Loucy (cell line): ENCODE measurements around the gene CPA4.

Source experiments
- H2AFZ ChIP-seq: fragments of 200-600 bp; sonication (generic); 2 replicates; pipeline ENCODE4 v1.6.0; 2016; ENCODE audit warnings: antibody characterized with exemption, mild to moderate bottlenecking, low read length, moderate library complexity
- H3F3A ChIP-seq: fragments of 200-600 bp; 2 replicates; pipeline ENCODE4 v1.6.0; 2016; ENCODE audit warnings: antibody characterized with exemption, low read depth, mild to moderate bottlenecking
- H3K27me3 ChIP-seq: fragments of 200-600 bp; sonication (generic); 2 replicates; pipeline ENCODE4 v1.6.1; 2014; ENCODE audit warnings: low read length, mild to moderate bottlenecking; ENCODE audit not compliant: insufficient read depth, poor library complexity, severe bottlenecking
- H3K36me3 ChIP-seq: fragments of 200-600 bp; sonication (generic); 2 replicates; pipeline ENCODE4 v1.6.1; 2016; ENCODE audit warnings: low read length; ENCODE audit not compliant: insufficient read depth
- H3K4me1 ChIP-seq: fragments of 200-600 bp; sonication (generic); 2 replicates; pipeline ENCODE4 v1.5.1; 2014; ENCODE audit warnings: low read length, mild to moderate bottlenecking; ENCODE audit not compliant: insufficient read depth, poor library complexity, severe bottlenecking
- H3K4me2 ChIP-seq: fragments of 200-600 bp; sonication (generic); 2 replicates; pipeline ENCODE4 v1.6.0; 2014; ENCODE audit warnings: antibody characterized with exemption, low read length, low read depth, mild to moderate bottlenecking; ENCODE audit not compliant: poor library complexity, severe bottlenecking
- H3K4me3 ChIP-seq: fragments of 200-600 bp; sonication (generic); 2 replicates; pipeline ENCODE4 v1.5.1; 2014; ENCODE audit warnings: low read length, mild to moderate bottlenecking, mixed read lengths; ENCODE audit not compliant: poor library complexity, severe bottlenecking
- H3K79me2 ChIP-seq: fragments of 200-600 bp; sonication (generic); 2 replicates; pipeline ENCODE4 v1.6.1; 2014; ENCODE audit warnings: low read length; ENCODE audit not compliant: insufficient read depth
- H3K9ac ChIP-seq: fragments of 200-600 bp; sonication (generic); 2 replicates; pipeline ENCODE4 v1.6.0; 2014; ENCODE audit warnings: mild to moderate bottlenecking, low read depth, low read length, moderate library complexity; ENCODE audit not compliant: poor library complexity, severe bottlenecking
- H3K9me2 ChIP-seq: fragments of 200-600 bp; sonication (generic); replicated peaks from 2 replicates; pipeline ENCODE4 v1.6.1; 2016; ENCODE audit warnings: low read depth, low read length, mixed read lengths
- H3K9me3 ChIP-seq: fragments of 200-600 bp; sonication (generic); 2 replicates; pipeline ENCODE4 v1.6.1; 2014; ENCODE audit warnings: mild to moderate bottlenecking, antibody characterized with exemption, low read length, low read depth; ENCODE audit not compliant: insufficient read depth
- H4K20me1 ChIP-seq: fragments of 200-600 bp; sonication (generic); 2 replicates; pipeline ENCODE4 v1.6.0; 2014; ENCODE audit warnings: antibody characterized with exemption, low read length, mild to moderate bottlenecking; ENCODE audit not compliant: insufficient read depth, poor library complexity, severe bottlenecking
- EZH2phosphoT487 ChIP-seq: fragments of 200-600 bp; IDR thresholded peaks from 2 replicates; pipeline ENCODE4 v1.6.1; 2018; ENCODE audit warnings: antibody characterized with exemption, mild to moderate bottlenecking, moderate library complexity, borderline replicate concordance
- TF ChIP-seq, protein P1 (sequence below): fragments of 200-600 bp; sonication (generic); conservative IDR thresholded peaks from 2 replicates; pipeline ENCODE4 v1.5.1; 2014; ENCODE audit warnings: mild to moderate bottlenecking, antibody characterized with exemption, low read length

The CPA4 gene

GRCh38 chr7:130281260-130281659 lies 11.7 kb upstream of the CPA4 start:
- Histone ChIP-seq H3K4me1 (no peaks in the 10 kb centered on the region), H3K36me3 (no peaks in the 10 kb centered on the region), H3K4me2 (no peak overlapping the region), H3K4me3 (no peak overlapping the region), H3K27me3 (no peaks in the 10 kb centered on the region), H3K9me2 (no peaks in the 10 kb centered on the region), H3K9ac (no peak overlapping the region), H3K79me2 (no peaks in the 10 kb centered on the region), H2AFZ (no peak overlapping the region), H3F3A (no peaks in the 10 kb centered on the region), H4K20me1 (no peaks in the 10 kb centered on the region), H3K9me3 (no peaks in the 10 kb centered on the region)
- TF ChIP-seq, protein P1, sequence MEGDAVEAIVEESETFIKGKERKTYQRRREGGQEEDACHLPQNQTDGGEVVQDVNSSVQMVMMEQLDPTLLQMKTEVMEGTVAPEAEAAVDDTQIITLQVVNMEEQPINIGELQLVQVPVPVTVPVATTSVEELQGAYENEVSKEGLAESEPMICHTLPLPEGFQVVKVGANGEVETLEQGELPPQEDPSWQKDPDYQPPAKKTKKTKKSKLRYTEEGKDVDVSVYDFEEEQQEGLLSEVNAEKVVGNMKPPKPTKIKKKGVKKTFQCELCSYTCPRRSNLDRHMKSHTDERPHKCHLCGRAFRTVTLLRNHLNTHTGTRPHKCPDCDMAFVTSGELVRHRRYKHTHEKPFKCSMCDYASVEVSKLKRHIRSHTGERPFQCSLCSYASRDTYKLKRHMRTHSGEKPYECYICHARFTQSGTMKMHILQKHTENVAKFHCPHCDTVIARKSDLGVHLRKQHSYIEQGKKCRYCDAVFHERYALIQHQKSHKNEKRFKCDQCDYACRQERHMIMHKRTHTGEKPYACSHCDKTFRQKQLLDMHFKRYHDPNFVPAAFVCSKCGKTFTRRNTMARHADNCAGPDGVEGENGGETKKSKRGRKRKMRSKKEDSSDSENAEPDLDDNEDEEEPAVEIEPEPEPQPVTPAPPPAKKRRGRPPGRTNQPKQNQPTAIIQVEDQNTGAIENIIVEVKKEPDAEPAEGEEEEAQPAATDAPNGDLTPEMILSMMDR = no peak
- TF ChIP-seq EZH2phosphoT487 = no peak

DNA sequence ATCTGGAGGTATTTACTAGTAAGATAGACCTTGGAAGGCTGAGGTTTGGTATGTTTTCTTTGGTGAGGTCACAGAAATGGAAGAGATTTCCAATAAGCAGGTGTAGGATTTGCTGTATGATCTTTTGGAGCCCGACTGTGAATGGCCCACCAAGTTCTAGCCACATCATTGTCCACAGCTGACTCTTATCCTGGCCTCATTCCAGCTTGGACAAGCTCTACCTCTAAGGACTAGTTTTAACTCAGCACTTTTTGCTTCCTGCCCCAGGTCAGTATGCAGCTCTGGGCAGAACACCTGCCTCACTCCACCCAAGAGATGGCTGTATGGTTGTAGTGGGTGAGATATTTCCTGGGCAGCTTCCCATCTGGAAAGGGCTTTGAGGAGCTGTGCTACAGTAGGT lies 6.1 kb upstream of the CPA4 start:
- Histone ChIP-seq H4K20me1 (no peaks in the 10 kb centered on the region), H3K4me1 (no peaks in the 10 kb centered on the region), H3K27me3 (no peaks in the 10 kb centered on the region), H3K4me2 (no peak overlapping the region), H3K36me3 (no peaks in the 10 kb centered on the region), H3F3A (no peaks in the 10 kb centered on the region), H3K9me2 (no peaks in the 10 kb centered on the region), H3K79me2 (no peaks in the 10 kb centered on the region), H3K9ac (no peak overlapping the region), H2AFZ (no peak overlapping the region), H3K9me3 (no peaks in the 10 kb centered on the region), H3K4me3 (no peak overlapping the region)
- TF ChIP-seq, protein P1 = no peak
- TF ChIP-seq EZH2phosphoT487 = no peak

DNA sequence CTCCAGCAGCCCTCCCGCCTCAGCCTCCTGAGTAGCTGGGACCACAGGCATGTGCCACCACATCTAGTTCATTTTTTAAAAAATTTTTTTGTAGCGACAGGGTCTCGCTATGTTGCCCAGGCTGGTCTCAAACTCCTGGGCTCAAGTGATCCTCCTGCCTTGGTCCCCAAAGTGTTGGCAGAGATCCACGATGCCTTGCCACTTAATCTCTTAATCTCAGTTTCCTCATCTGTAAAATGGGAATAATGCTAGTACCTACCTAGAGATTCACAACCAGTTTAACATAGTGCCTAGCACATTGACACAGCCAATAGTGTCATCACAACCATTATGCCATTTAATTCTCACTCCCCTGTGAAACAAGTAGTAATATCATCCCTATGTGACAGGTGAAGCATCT lies 4.8 kb upstream of the CPA4 start:
- Histone ChIP-seq H3K4me2 (no peak overlapping the region), H3K27me3 (no peaks in the 10 kb centered on the region), H3K9ac (no peak overlapping the region), H2AFZ (no peak overlapping the region), H3F3A (no peaks in the 10 kb centered on the region), H3K9me2 (no peaks in the 10 kb centered on the region), H3K79me2 (no peaks in the 10 kb centered on the region), H3K36me3 (no peaks in the 10 kb centered on the region), H3K4me3 (no peak overlapping the region), H4K20me1 (no peaks in the 10 kb centered on the region), H3K9me3 (no peaks in the 10 kb centered on the region), H3K4me1 (no peaks in the 10 kb centered on the region)
- TF ChIP-seq EZH2phosphoT487 = no peak
- TF ChIP-seq, protein P1 = no peak
